ENCODE results near the gene SFXN5. TPM values are rescaled to one million over a fixed set of nuclear protein-coding genes. Genes with fewer than 3 reads are reported as not detected.

Gene SFXN5
- polyA plus RNA-seq, 3 donors, result 5.9 to 28.6 (median 9.5) TPM

DNA sequence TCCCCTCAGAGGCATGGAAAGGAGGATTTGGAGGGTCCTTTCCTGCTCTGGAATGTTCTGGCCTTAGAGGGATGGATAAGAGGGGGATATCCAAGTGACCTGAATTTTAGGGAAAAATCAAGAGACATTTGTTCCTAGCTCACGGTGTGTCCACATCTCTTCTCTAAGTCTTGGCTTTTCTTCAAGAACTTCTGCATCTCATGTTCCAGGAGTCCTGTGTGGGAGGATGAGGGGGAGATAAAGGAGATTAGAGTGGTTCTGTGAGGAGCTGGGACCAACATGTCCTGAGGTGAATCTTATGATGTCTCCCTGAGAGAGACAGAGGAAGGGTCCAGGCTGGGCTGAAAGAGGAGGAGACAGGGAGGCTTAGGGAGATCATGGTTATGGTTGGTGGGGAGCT, 142.5 kb downstream of the SFXN5 start:
- no peaks in the 10 kb centered on the region for H3K4me1 Mint-ChIP-seq
- no peak overlapping the region for H3K9ac ChIP-seq (ENCODE audit: insufficient read depth, low read length, poor library complexity, severe bottlenecking)
- H3K27ac Mint-ChIP-seq, result no peak overlapping the region
- no peaks in the 10 kb centered on the region for H3K4me1 ChIP-seq (ENCODE audit: control insufficient read depth in 1 of 2, insufficient read depth in 2 of 2, low read length in 2 of 2)
- no peaks in the 10 kb centered on the region for H3K79me2 ChIP-seq (ENCODE audit: insufficient read depth, low read length)
- H3K4me3 ChIP-seq (replicated peaks in 1 of 3; ENCODE audit: low read depth in 2 of 3, low read length in 3 of 3), result no peak overlapping the region
- H4K20me1 ChIP-seq (ENCODE audit: insufficient read depth, low read length), result no peaks in the 10 kb centered on the region
- H3K4me3 Mint-ChIP-seq, result no peak overlapping the region
- 100% methylated on average over 1 of the region's 1 CpG for WGBS (ENCODE audit: insufficient coverage)
- H3K9me3 Mint-ChIP-seq, result peaks cover 0 to 7% (median 0%) of the 10 kb centered on the region in 7 donors
- intact Hi-C loops (cut with micrococcal nuclease), result no loop called here
- H3K27ac ChIP-seq (ENCODE audit: low read depth in 1 of 2, low read length in 2 of 2), result no peak overlapping the region
- peaks cover 0 to 26% of the 10 kb centered on the region in 2 donors for H3K9me3 ChIP-seq (replicated peaks in 1 of 2; ENCODE audit: control insufficient read depth in 1 of 2, insufficient read depth in 1 of 2, low read length in 2 of 2)
- H3K27me3 Mint-ChIP-seq (ENCODE audit: low read depth in 3 of 3), result peaks cover 22 to 31% (median 23%) of the 10 kb centered on the region in 3 donors
- TF ChIP-seq, protein P1, sequence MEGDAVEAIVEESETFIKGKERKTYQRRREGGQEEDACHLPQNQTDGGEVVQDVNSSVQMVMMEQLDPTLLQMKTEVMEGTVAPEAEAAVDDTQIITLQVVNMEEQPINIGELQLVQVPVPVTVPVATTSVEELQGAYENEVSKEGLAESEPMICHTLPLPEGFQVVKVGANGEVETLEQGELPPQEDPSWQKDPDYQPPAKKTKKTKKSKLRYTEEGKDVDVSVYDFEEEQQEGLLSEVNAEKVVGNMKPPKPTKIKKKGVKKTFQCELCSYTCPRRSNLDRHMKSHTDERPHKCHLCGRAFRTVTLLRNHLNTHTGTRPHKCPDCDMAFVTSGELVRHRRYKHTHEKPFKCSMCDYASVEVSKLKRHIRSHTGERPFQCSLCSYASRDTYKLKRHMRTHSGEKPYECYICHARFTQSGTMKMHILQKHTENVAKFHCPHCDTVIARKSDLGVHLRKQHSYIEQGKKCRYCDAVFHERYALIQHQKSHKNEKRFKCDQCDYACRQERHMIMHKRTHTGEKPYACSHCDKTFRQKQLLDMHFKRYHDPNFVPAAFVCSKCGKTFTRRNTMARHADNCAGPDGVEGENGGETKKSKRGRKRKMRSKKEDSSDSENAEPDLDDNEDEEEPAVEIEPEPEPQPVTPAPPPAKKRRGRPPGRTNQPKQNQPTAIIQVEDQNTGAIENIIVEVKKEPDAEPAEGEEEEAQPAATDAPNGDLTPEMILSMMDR (IDR thresholded peaks at IDR 0.05), result no peak
- no peak for DNase-seq
- no peak overlapping the region for H2AFZ ChIP-seq (ENCODE audit: insufficient read depth, low read depth, low read length, poor library complexity, severe bottlenecking)
- H3K36me3 ChIP-seq (replicated peaks in 1 of 2; ENCODE audit: control insufficient read depth in 1 of 2, insufficient read depth in 2 of 2, low read length in 2 of 2), result no peaks in the 10 kb centered on the region
- peaks cover 57 to 76% of the 10 kb centered on the region in 2 donors for H3K27me3 ChIP-seq (ENCODE audit: control insufficient read depth in 2 of 2, insufficient read depth in 2 of 2, low read length in 2 of 2)
- no peak overlapping the region for H3K4me2 ChIP-seq (replicated peaks; ENCODE audit: extremely low read depth, low read length, poor library complexity, severe bottlenecking)
- no peaks in the 10 kb centered on the region for H3K36me3 Mint-ChIP-seq

DNA sequence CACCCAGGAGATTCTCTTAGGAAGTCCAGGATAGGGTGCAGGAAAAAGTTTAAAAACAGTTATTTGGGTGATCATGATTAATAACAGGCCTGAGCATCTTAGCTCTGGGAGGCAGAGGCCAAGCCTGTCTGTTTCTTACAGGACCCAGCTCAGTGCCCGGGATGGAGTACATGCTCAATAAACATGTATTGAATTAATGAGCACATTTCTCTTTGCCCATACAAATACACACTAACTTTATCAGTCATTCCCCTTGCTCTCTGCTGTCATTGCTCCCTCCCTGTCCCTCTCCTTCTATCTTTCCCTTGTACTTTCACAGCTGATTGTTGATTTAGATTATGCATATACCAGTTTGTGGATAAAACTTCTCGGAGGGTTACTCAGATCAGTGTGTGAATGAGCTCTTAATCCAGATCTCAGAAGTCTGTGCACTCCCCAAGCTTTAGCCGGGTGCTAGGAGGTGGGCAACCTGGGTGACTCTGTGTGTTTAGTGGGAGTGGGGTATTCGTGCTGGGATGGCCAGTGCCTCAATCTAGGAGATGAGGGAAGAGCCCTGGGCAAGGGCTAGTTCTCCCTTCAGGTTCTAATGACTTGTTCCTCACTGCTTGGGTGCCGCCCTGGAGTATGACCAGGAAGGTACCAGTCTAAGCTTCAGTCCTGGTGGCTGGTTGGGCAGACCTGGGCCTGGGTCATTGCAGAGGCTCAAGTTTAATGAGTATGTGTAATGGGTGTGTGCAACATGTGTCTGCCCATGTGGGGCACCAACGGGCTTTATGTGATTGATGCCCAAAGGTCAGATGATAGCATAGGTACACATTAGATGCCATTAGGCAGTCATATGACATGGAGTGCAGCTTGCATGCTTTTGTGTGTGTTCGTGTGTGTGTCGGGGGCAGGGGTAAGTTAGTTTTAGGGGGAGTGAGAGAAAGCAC, 143.6 kb downstream of the SFXN5 start:
- peaks cover 4% of the 10 kb centered on the region for H3K4me1 Mint-ChIP-seq
- Histone ChIP-seq H3K9ac (ENCODE audit: insufficient read depth, low read length, poor library complexity, severe bottlenecking) (no peak overlapping the region), H4K20me1 (ENCODE audit: insufficient read depth, low read length) (no peaks in the 10 kb centered on the region), H3K27me3 (ENCODE audit: control insufficient read depth in 2 of 2, insufficient read depth in 2 of 2, low read length in 2 of 2) (peaks cover 67 to 84% of the 10 kb centered on the region in 2 donors), H3K4me2 (replicated peaks; ENCODE audit: extremely low read depth, low read length, poor library complexity, severe bottlenecking) (no peak overlapping the region), H3K79me2 (ENCODE audit: insufficient read depth, low read length) (no peaks in the 10 kb centered on the region), H3K36me3 (replicated peaks in 1 of 2; ENCODE audit: control insufficient read depth in 1 of 2, insufficient read depth in 2 of 2, low read length in 2 of 2) (no peaks in the 10 kb centered on the region), H2AFZ (ENCODE audit: insufficient read depth, low read depth, low read length, poor library complexity, severe bottlenecking) (no peak overlapping the region), H3K4me1 (ENCODE audit: control insufficient read depth in 1 of 2, insufficient read depth in 2 of 2, low read length in 2 of 2) (no peaks in the 10 kb centered on the region), H3K4me3 (replicated peaks in 1 of 3; ENCODE audit: low read depth in 2 of 3, low read length in 3 of 3) (no peak overlapping the region), H3K27ac (ENCODE audit: low read depth in 1 of 2, low read length in 2 of 2) (no peak overlapping the region), H3K9me3 (replicated peaks in 1 of 2; ENCODE audit: control insufficient read depth in 1 of 2, insufficient read depth in 1 of 2, low read length in 2 of 2) (peaks cover 0 to 32% of the 10 kb centered on the region in 2 donors)
- whole genome bisulfite sequencing (ENCODE audit: insufficient coverage), result 84% methylated on average over 8 of the region's 8 CpGs
- no peak for DNase-seq
- no peaks in the 10 kb centered on the region for H3K36me3 Mint-ChIP-seq
- no peak overlapping the region for H3K4me3 Mint-ChIP-seq
- TF ChIP-seq, protein P1 (IDR thresholded peaks at IDR 0.05), result no peak
- H3K27me3 Mint-ChIP-seq (ENCODE audit: low read depth in 3 of 3), result peaks cover 31 to 38% (median 33%) of the 10 kb centered on the region in 3 donors
- H3K9me3 Mint-ChIP-seq, result peaks cover 0 to 7% (median 0%) of the 10 kb centered on the region in 7 donors
- no peak overlapping the region for H3K27ac Mint-ChIP-seq
- intact Hi-C loops (cut with micrococcal nuclease), result no loop called here
